ENCODE measurements around the gene HGFAC. TPM values are rescaled to one million over a fixed set of nuclear protein-coding genes. Genes with fewer than 3 reads are reported as not detected.

Gene HGFAC
- total RNA-seq, 3 donors from 2014 or later (not counting 1 experiment from before 2014, with no cell fraction given), result 0.43 to 0.54 TPM; not detected in 1

- H3K27me3 ChIP-seq (ENCODE audit: control insufficient read depth, insufficient read depth, low read length), result no peaks in the 10 kb centered on the region
- no peaks in the 10 kb centered on the region for H3K9me3 ChIP-seq (ENCODE audit: control insufficient read depth, insufficient read depth, low read length)
- H3K27ac ChIP-seq (ENCODE audit: low read length), result no peak overlapping the region
- no peaks in the 10 kb centered on the region for H3K4me1 Mint-ChIP-seq
- no peak for DNase-seq
- no peaks in the 10 kb centered on the region for H3K27me3 Mint-ChIP-seq (ENCODE audit: low read depth in 2 of 2)
- WGBS (ENCODE audit: insufficient coverage), result 77% methylated on average over 36 of the region's 37 CpGs
- no peak overlapping the region for H3K27ac Mint-ChIP-seq
- no peaks in the 10 kb centered on the region for H3K36me3 Mint-ChIP-seq
- no peak overlapping the region for H3K4me3 ChIP-seq (ENCODE audit: low read length)
- intact Hi-C loops (cut with micrococcal nuclease), result no loop called here
- no peaks in the 10 kb centered on the region for H3K9me3 Mint-ChIP-seq
- H3K36me3 ChIP-seq (ENCODE audit: control insufficient read depth, insufficient read depth, low read length), result no peaks in the 10 kb centered on the region
- no peak overlapping the region for H3K4me3 Mint-ChIP-seq
- no peak for TF ChIP-seq CTCF (IDR thresholded peaks at IDR 0.05)
- no peak for ATAC-seq
- no peaks in the 10 kb centered on the region for H3K4me1 ChIP-seq (ENCODE audit: control insufficient read depth, insufficient read depth, low read length)
Measured at GRCh38 chr4:3414421-3415279, 27.1 kb upstream of the HGFAC start.

DNA sequence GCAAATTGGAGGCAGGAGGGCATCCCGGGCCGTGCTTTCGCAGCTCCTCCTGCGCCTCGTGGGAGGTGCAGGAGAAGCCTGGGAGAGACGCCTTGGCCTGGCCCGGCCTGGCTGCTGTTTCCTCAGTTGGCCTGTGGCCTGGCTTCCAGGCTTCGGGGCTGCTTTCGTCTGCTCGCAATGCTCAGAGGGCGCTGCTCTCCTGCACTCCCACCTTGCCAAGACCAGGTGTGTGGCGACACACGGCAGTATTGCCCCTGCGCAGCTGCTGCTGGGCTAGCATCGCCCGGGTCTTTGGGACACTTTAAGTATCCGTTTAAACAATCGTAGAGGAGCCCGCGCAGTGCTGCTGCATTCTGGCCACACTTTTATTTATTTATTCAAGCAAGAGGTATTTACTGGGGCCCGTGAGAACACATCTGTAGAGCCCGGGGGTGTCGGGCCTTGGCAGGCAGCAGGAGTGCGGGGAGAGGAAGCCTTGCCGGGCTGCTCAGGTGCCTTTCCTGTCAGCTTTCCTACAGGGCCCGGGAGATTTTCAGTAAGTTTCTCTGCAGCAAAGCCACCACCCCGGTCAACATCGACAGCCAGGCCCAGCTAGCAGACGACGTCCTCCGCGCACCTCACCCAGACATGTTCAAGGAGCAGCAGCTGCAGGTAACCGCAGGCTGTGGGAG lies 26.2 kb upstream of the HGFAC start:
- Histone ChIP-seq H3K9me3 (ENCODE audit: control insufficient read depth, insufficient read depth, low read length) (no peaks in the 10 kb centered on the region), H3K27ac (ENCODE audit: low read length) (no peak overlapping the region), H3K4me1 (ENCODE audit: control insufficient read depth, insufficient read depth, low read length) (no peaks in the 10 kb centered on the region), H3K4me3 (ENCODE audit: low read length) (no peak overlapping the region), H3K36me3 (ENCODE audit: control insufficient read depth, insufficient read depth, low read length) (no peaks in the 10 kb centered on the region), H3K27me3 (ENCODE audit: control insufficient read depth, insufficient read depth, low read length) (no peaks in the 10 kb centered on the region)
- intact Hi-C loops (cut with micrococcal nuclease), result no loop called here
- no peak for DNase-seq
- 95% methylated on average over 33 of the region's 33 CpGs for WGBS (ENCODE audit: insufficient coverage)
- no peaks in the 10 kb centered on the region for H3K9me3 Mint-ChIP-seq
- no peak overlapping the region for H3K27ac Mint-ChIP-seq
- no peak overlapping the region for H3K4me3 Mint-ChIP-seq
- ATAC-seq, result no peak
- no peak for TF ChIP-seq CTCF (IDR thresholded peaks at IDR 0.05)
- H3K36me3 Mint-ChIP-seq, result no peaks in the 10 kb centered on the region
- no peaks in the 10 kb centered on the region for H3K4me1 Mint-ChIP-seq
- H3K27me3 Mint-ChIP-seq (ENCODE audit: low read depth in 2 of 2), result no peaks in the 10 kb centered on the region

DNA sequence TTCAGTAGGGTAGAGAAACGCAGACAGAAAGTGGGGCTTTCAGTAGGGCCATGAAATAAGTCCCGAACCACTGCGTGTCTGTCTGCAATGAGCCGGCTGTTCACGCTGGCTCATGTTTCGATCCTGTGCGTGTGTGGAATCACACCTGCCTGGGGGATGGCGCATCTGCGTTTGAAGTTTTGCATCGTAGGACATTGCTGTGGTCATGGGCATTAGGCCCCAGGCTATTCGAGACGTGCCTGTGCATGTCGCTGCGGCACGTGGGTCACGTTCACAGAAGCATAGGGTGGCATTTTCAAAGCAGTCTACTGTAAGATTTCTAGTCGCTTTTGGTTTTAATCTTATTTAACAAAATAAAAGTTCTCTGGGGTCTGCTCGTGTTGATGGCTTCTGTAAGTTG lies 25.5 kb upstream of the HGFAC start:
- DNase-seq (no peak), ATAC-seq (no peak)
- H3K4me3 ChIP-seq (ENCODE audit: low read length), result no peak overlapping the region
- Mint-ChIP-seq H3K4me3 (no peak overlapping the region), H3K9me3 (no peaks in the 10 kb centered on the region), H3K27ac (no peak overlapping the region), H3K27me3 (ENCODE audit: low read depth in 2 of 2) (no peaks in the 10 kb centered on the region), H3K36me3 (no peaks in the 10 kb centered on the region), H3K4me1 (no peaks in the 10 kb centered on the region)
- H3K27ac ChIP-seq (ENCODE audit: low read length), result no peak overlapping the region
- H3K36me3 ChIP-seq (ENCODE audit: control insufficient read depth, insufficient read depth, low read length), result no peaks in the 10 kb centered on the region
- H3K4me1 ChIP-seq (ENCODE audit: control insufficient read depth, insufficient read depth, low read length), result no peaks in the 10 kb centered on the region
- intact Hi-C loops (cut with micrococcal nuclease), result no loop called here
- no peaks in the 10 kb centered on the region for H3K27me3 ChIP-seq (ENCODE audit: control insufficient read depth, insufficient read depth, low read length)
- WGBS (ENCODE audit: insufficient coverage), result 91% methylated on average over 17 of the region's 18 CpGs
- TF ChIP-seq CTCF (IDR thresholded peaks at IDR 0.05), result no peak
- no peaks in the 10 kb centered on the region for H3K9me3 ChIP-seq (ENCODE audit: control insufficient read depth, insufficient read depth, low read length)

Data from natural killer cell (primary cell).